GM18858 (cell line): ENCODE data around the gene ISG20L2.
"Not testable (repeated sequence)": the region's sequence is repeated elsewhere in the genome, so short reads cannot be mapped to it uniquely, and the experiment has no call there.

ENCODE experiments used
- ATAC-seq: cut with Tn5 transposase; IDR thresholded peaks from one replicate; pipeline ENCODE4 v1.9.1; 2021; ENCODE audit not compliant: unreplicated experiment

The ISG20L2 gene

GRCh38 chr1:156728599-156729462, at the start of gene ISG20L2:
ISG20L2 (minus strand) TSS chr1:156728766; CDS start chr1:156727652, 1,114 bp downstream.
- ATAC-seq = peak; percentile 79

- no peak for ATAC-seq
Observed at GRCh38 chr1:156777573-156777972, 49.0 kb upstream of the ISG20L2 start.

- no peak for ATAC-seq
Observed at GRCh38 chr1:156776942-156777341, 48.4 kb upstream of the ISG20L2 start.

- no peak for ATAC-seq
Observed at GRCh38 chr1:156775799-156776198, 47.2 kb upstream of the ISG20L2 start.

GRCh38 chr1:156773607-156774006, 45.0 kb upstream of the ISG20L2 start:
- no peak for ATAC-seq

- ATAC-seq = no peak
Observed at GRCh38 chr1:156772728-156773497, 44.3 kb upstream of the ISG20L2 start.

GRCh38 chr1:156772222-156772621, 43.7 kb upstream of the ISG20L2 start:
- ATAC-seq = no peak

GRCh38 chr1:156768610-156769295, 40.2 kb upstream of the ISG20L2 start:
- no peak for ATAC-seq

GRCh38 chr1:156767879-156768604, 39.5 kb upstream of the ISG20L2 start:
- no peak for ATAC-seq

- peak; percentile 83 for ATAC-seq
Observed at GRCh38 chr1:156767101-156767878, 38.7 kb upstream of the ISG20L2 start, which contains the start of gene PRCC. PRCC (plus strand) TSS chr1:156767535; CDS start chr1:156767772, 237 bp downstream.

- ATAC-seq = peak; percentile 23
Observed at GRCh38 chr1:156766298-156767100, 37.9 kb upstream of the ISG20L2 start.

- ATAC-seq = no peak
Observed at GRCh38 chr1:156765666-156766065, 37.1 kb upstream of the ISG20L2 start.

- ATAC-seq = not testable (repeated sequence)
Observed at GRCh38 chr1:156765136-156765535, 36.6 kb upstream of the ISG20L2 start.

GRCh38 chr1:156760796-156761104, 32.2 kb upstream of the ISG20L2 start:
- no peak for ATAC-seq

GRCh38 chr1:156760092-156760795, 31.7 kb upstream of the ISG20L2 start:
- no peak for ATAC-seq

- not testable (repeated sequence) for ATAC-seq
Observed at GRCh38 chr1:156757572-156758253, 29.1 kb upstream of the ISG20L2 start.

GRCh38 chr1:156756355-156756754, 27.8 kb upstream of the ISG20L2 start:
- no peak for ATAC-seq

GRCh38 chr1:156755527-156755950, 27.0 kb upstream of the ISG20L2 start:
- no peak for ATAC-seq
